ENCODE results near the gene ZNF211.

Gene ZNF211

DNA sequence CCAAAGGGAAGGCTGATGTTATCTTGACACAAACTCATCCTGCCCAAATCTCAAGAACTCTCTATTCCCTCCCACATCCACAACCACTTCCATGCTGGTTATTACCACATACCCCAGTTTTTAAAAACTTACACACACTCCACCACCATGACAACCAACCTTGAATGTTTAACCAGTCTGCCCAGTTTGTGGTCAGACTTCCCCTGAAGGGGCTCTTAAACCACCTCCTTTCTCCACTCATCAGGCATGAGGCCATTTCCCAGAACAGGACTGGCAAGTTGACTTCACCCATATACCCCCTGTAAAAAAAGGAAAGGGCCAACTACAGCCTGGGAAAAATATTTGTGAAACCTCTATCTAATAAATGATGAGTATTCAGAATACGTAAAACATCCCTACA is 23.4 kb downstream of the ZNF211 start:
- DNase-seq (ENCODE audit: low spot score), result no peak

DNA sequence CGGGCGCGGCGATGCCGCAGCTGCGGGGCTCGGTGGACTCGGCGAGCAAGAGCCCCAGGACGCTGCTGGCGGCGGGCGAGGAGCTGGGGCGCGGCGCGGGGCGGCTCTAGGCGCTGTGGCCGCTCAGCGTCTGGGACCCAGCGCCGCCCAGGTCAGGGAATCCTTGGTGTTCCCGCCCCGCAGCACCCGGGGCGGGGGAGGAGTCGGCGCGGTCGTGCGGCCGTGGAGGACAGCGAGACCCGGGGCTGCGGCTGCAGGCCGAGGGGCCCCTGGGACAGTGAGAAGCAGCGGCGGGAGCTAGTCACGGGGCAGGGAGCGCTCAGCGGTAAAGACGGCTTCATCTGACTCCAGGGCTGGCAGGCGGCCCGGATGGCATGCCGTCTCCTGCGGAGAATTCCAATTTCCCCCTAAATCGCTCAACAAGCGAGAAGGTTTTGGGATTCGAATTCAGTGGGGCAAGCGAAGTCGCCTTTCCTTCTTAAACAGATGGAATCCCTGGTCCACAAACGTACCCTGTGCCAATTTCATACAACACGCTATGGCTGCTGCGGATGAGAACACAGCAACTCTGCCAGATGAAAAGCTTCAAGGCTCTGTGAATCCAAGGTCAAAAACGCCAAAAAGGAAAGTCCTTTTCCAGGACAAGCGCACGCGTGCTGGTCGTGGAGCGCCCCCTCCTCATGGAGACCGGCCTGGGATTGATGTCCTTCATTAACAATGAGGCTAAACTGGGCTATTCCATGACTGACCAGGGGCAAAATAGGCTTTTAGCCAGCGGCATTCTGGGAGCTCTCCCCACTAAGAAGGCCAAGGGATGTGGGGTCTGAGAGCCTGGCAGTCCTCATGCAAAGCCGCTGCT is 31.5 kb downstream of the ZNF211 start:
- DNase-seq (ENCODE audit: low spot score), result no peak

DNA sequence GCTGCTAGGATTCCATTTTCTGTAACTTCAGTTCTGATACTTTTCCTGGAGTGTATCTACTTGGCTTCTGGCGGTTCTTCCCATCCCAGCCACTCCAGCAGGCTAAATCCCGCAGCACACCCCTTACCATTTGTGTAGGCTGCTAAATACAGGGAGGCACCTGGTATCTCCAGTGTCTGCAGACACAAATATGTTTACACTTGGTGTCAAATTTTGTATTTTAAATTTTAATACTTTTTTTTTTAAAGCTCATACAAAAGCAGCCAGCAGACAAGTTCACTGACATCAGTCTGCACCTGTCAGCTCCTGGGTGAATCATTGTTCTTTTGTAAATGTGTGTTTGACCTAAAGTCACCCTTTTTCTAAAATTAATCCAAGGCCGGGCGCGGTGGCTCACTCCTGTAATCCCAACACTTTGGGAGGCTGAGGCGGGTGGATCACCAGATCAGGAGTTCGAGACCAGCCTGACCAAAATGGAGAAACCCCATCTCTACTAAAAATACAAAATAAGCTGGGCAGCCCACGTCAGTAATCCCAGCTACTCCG is 32.4 kb downstream of the ZNF211 start:
- no peak for DNase-seq (ENCODE audit: low spot score)

DNA sequence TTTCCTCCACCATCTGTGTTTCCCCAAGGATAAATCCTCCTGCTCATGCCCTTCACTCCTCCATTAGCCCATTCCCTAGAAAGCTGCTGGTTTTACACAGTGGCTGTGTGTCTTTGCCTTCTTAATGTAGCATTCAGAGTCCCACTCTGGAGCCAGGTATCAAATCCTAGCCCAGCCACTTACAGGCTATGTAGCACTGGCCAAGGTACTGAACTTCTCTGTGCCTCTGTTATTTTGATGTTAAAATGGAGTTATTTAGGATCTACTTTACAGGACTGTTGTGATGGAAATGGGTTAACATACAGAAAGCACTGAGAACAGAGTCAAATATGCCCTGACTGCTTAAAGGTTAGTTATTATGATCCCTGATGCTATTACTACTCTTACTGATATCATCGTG is 34.3 kb downstream of the ZNF211 start:
- DNase-seq (ENCODE audit: low spot score), result no peak

DNA sequence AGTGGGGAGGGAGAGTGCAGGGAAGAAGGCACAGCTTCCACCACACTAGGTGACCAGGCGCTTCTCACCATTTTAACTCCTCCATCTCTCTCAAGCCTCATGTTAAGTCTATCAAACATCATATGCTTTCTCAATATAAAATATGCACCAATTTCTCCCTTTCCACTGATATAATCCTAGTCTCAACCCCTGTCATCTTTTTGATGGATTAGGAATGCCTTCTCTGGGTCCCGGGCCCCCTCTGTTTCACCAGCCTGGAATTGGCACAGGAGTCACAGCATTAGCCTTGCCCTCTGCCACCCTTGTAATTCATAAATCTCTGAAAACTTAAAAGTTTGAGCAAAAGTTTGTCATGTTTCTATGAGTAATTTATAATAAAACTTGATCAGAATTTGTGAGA is 35.7 kb downstream of the ZNF211 start, which contains the start of gene ZSCAN4:
TSS of gene ZSCAN4 (plus strand) at position 301 of the 400 bp plus-strand sequence. CDS start 7,211 bp downstream, outside the sequence.
- DNase-seq (ENCODE audit: low spot score), result no peak

DNA sequence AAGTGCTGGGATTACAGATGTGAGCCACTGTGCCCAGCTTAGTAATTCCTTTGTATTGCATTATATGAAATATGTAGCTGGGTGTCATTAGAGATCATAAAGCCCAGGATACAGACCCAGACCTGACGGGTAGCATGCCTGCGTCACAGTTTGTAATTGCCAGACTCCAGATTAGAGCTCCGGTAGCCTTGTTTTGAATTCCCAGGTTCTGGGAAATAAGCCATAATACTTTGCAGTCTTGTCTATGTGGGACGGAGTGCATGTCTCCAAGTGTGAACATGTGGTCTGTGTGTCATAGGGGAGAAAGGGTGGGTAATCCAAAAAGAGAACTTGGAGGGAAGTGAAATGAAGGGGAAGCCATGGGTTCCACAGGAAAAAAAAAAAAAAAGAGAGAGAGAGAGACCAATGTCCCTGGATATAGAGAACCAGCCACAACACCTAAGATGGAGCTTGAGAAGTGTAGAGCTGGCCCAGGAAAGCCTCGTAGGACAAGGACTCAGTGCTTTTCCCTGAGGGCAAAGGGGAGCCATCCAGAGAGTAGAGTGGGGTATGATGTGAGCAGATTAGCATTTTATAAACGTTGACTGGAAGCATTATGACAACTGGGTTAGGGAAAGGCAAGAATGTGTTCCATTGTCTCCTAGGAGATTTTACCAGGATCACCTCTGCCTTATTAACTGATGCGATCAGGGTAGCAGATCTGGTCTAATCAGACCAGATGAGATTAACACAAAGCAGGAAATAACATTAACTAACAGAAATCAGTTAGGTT is 38.3 kb downstream of the ZNF211 start:
- no peak for DNase-seq (ENCODE audit: low spot score)

DNA sequence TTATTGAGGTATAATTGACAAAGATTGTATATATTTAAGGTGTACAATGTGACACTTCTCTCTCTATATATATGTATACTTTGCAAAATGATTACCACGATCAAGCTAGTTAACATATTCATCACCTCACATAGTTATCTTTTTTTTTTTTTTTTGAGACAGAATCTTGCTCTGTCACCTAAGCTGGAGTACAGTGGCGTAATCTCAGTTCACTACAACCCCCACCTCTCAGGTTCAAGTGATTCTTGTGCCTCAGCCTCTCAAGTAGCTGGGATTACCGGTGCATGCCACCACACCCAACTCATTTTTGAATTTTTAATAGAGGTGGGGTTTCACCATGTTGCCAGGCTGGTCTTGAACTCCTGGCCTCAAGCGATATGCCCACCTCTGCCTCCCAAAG is 39.5 kb downstream of the ZNF211 start:
- DNase-seq (ENCODE audit: low spot score), result no peak

DNA sequence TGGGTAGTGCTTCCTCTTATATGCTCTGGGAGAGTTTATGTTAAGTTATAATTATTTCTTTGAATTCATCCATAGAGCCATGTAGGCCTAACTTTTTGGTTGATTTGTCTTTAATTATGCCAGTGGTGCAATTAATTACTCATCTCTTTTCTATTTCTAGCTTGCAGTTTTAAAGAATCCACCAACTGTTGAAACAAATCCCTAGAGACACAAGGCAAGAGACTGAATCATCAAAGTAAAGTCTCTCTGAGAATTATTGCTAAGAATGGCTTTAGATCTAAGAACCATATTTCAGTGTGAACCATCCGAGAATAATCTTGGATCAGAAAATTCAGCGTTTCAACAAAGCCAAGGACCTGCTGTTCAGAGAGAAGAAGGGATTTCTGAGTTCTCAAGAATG is 42.9 kb downstream of the ZNF211 start:
- DNase-seq (ENCODE audit: low spot score), result no peak

DNA sequence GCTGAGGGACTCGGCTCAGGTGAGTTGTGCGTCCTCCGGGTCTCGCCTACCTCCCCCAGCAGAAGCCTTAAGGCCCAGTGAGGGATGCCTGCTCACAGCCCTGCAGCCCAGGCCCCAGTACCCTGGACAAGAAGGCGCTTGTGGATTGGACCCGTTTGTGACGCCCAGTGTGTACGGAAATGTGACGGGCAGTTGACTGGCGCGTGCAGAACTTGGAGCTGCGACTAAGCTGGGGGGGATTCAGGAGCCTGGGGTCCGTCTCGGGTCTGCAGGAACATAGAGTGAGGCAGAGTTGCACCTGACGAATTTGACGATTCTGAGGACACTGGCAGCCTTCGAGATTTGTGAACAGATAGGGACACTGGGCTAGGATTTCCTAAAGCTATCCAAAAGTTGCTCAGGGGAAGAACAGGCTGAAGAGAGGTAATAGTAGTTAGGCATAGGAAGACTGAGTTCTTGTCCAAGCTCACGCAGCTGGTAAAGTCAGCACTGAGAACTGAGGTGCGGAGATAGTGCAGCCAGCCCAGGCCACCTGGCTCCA is 49.3 kb downstream of the ZNF211 start:
- DNase-seq (ENCODE audit: low spot score), result no peak

DNA sequence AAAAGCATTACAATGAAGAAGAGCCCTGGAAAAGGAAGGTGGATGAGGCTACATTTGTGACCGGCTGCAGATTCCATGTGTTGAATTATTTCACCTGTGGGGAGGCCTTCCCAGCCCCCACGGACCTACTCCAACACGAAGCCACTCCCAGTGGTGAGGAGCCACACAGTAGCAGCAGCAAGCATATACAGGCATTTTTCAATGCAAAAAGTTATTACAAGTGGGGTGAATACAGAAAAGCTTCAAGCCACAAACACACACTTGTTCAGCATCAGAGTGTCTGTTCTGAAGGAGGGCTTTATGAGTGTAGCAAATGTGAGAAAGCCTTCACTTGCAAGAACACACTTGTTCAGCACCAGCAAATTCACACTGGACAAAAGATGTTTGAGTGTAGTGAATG is 53.8 kb downstream of the ZNF211 start:
- DNase-seq (ENCODE audit: low spot score), result no peak

DNA sequence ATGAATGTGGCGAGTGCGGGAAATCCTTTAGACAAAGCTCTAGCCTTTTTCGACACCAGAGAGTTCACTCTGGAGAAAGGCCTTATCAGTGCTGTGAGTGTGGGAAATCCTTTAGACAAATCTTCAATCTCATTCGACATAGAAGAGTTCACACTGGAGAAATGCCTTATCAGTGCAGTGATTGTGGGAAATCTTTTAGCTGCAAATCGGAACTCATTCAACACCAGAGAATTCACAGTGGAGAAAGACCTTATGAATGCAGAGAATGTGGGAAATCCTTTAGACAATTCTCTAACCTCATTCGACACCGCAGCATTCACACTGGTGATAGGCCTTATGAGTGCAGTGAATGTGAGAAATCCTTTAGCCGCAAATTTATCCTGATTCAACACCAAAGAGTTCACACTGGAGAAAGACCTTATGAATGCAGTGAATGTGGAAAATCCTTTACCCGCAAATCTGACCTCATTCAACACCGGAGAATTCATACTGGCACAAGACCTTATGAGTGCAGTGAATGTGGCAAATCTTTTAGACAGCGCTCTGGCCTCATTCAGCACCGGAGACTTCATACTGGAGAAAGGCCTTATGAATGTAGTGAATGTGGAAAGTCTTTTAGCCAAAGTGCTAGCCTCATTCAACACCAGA is 54.5 kb downstream of the ZNF211 start:
- DNase-seq (ENCODE audit: low spot score), result no peak

DNA sequence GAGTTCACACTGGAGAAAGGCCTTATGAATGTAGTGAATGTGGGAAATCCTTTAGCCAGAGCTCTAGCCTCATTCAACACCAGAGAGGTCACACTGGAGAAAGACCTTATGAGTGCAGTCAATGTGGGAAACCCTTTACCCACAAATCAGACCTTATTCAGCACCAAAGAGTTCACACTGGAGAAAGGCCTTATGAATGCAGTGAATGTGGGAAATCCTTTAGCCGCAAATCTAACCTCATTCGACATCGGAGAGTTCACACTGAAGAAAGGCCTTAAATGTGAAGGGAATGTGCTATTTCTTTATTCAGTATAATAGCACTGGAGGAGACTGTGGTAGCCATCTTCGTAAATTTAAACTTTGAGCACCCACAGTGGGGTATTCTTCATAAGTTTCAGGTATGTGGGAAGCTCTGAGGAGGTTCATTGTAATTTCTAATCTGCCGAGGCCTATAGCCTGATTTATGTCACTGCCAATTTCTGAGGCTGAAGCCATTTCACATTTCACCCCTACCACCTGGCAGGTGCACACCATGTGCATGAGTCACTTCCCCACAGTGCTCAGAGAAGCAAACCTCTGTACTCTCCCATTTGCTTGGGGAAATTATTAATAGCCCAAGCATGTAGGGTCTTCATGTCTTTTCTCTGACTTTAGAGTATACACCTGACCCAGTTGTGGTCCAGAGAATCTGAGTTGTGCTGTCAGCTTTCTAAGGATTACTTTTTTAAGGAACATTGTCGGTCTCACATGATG is 55.2 kb downstream of the ZNF211 start:
- DNase-seq (ENCODE audit: low spot score), result no peak

DNA sequence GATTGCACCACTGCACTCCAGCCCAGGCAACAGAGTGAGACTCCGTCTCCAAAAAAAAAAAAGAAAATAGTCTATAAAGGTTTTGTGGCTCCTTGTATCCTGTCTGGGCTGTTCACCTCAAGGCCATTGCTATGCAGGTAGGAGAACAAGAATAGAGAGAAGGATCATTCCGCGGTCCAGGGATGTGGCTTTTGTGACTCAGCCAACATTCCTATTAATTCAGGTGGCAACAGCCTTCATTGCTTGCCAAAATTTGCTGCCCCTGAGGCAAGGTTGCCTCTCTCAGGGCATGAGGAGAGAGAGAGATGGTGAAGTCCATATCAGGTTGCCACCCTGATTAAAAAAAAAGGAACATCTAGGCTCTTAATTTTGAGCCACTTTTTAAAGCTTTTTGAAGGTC is 56.8 kb downstream of the ZNF211 start:
- no peak for DNase-seq (ENCODE audit: low spot score)

All from LoVo (cell line).